Measurements from ENCODE around the gene SNRK. TPM values are rescaled to one million over a fixed set of nuclear protein-coding genes. Genes with fewer than 3 reads are reported as not detected.

SNRK gene
- total RNA-seq, 1 experiment from 2014 or later: 11.8 TPM

DNA sequence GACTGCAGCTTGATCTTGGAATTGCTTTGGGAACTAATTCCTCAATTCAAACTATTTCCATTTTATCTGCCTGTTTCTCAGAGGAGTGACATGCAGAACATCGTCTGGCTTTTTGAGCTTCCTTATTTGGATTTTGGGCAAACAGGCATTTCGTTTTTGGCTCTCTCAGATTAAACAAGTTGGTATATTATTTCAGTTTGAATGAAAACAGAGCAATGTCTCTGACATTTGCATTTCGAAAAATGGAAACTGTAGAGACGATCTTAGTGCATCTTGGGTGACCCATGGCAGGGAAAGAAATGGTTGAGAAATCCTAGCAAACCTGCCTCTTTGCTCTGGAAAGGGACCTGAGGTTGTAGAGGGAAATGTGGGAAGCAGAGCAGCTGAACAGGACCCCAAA, 33.0 kb upstream of the SNRK start:
- Mint-ChIP-seq H3K27me3 (ENCODE audit: low read depth) (peaks cover 5% of the 10 kb centered on the region), H3K4me3 (no peak overlapping the region), H3K4me1 (peaks cover 14% of the 10 kb centered on the region), H3K9me3 (peaks cover 4% of the 10 kb centered on the region; the same call in 1 of the 2 replicates), H3K27ac (no peak overlapping the region), H3K36me3 (no peaks in the 10 kb centered on the region)
- ChIA-PET POLR2A (no interaction called here), CTCF (no interaction called here)
- DNase-seq (ENCODE audit: low spot score) (no peak), ATAC-seq (no peak)
- TF ChIP-seq ZNF416 (CRISPR knock-in tag; IDR thresholded peaks at IDR 0.05) (no peak), ATF1 (CRISPR knock-in tag; IDR thresholded peaks at IDR 0.05) (no peak), CREB1 (CRISPR knock-in tag; IDR thresholded peaks at IDR 0.05) (no peak), RELA (CRISPR knock-in tag; IDR thresholded peaks at IDR 0.05; ENCODE audit: borderline replicate concordance) (no peak), ZNF423 (CRISPR knock-in tag; IDR thresholded peaks at IDR 0.05) (no peak), TEAD1 (CRISPR knock-in tag; IDR thresholded peaks at IDR 0.05) (no peak), TCF7 (CRISPR knock-in tag; IDR thresholded peaks at IDR 0.05; ENCODE audit: low read depth) (no peak), NR2C2 (CRISPR knock-in tag; IDR thresholded peaks at IDR 0.05) (no peak)
- TF ChIP-seq, protein P1, sequence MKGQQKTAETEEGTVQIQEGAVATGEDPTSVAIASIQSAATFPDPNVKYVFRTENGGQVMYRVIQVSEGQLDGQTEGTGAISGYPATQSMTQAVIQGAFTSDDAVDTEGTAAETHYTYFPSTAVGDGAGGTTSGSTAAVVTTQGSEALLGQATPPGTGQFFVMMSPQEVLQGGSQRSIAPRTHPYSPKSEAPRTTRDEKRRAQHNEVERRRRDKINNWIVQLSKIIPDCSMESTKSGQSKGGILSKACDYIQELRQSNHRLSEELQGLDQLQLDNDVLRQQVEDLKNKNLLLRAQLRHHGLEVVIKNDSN (CRISPR knock-in tag; IDR thresholded peaks at IDR 0.05): no peak
- TF ChIP-seq, protein P2, sequence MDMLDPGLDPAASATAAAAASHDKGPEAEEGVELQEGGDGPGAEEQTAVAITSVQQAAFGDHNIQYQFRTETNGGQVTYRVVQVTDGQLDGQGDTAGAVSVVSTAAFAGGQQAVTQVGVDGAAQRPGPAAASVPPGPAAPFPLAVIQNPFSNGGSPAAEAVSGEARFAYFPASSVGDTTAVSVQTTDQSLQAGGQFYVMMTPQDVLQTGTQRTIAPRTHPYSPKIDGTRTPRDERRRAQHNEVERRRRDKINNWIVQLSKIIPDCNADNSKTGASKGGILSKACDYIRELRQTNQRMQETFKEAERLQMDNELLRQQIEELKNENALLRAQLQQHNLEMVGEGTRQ (CRISPR knock-in tag; IDR thresholded peaks at IDR 0.05): no peak
- TF ChIP-seq, protein P3, sequence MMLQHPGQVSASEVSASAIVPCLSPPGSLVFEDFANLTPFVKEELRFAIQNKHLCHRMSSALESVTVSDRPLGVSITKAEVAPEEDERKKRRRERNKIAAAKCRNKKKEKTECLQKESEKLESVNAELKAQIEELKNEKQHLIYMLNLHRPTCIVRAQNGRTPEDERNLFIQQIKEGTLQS (CRISPR knock-in tag; conservative IDR thresholded peaks at IDR 0.05): no peak
- TF ChIP-seq, protein P4, sequence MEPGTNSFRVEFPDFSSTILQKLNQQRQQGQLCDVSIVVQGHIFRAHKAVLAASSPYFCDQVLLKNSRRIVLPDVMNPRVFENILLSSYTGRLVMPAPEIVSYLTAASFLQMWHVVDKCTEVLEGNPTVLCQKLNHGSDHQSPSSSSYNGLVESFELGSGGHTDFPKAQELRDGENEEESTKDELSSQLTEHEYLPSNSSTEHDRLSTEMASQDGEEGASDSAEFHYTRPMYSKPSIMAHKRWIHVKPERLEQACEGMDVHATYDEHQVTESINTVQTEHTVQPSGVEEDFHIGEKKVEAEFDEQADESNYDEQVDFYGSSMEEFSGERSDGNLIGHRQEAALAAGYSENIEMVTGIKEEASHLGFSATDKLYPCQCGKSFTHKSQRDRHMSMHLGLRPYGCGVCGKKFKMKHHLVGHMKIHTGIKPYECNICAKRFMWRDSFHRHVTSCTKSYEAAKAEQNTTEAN (CRISPR knock-in tag; IDR thresholded peaks at IDR 0.05): no peak
- TF ChIP-seq, protein P5, sequence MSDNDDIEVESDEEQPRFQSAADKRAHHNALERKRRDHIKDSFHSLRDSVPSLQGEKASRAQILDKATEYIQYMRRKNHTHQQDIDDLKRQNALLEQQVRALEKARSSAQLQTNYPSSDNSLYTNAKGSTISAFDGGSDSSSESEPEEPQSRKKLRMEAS (CRISPR knock-in tag; IDR thresholded peaks at IDR 0.05): no peak
- TF ChIP-seq, protein P6, sequence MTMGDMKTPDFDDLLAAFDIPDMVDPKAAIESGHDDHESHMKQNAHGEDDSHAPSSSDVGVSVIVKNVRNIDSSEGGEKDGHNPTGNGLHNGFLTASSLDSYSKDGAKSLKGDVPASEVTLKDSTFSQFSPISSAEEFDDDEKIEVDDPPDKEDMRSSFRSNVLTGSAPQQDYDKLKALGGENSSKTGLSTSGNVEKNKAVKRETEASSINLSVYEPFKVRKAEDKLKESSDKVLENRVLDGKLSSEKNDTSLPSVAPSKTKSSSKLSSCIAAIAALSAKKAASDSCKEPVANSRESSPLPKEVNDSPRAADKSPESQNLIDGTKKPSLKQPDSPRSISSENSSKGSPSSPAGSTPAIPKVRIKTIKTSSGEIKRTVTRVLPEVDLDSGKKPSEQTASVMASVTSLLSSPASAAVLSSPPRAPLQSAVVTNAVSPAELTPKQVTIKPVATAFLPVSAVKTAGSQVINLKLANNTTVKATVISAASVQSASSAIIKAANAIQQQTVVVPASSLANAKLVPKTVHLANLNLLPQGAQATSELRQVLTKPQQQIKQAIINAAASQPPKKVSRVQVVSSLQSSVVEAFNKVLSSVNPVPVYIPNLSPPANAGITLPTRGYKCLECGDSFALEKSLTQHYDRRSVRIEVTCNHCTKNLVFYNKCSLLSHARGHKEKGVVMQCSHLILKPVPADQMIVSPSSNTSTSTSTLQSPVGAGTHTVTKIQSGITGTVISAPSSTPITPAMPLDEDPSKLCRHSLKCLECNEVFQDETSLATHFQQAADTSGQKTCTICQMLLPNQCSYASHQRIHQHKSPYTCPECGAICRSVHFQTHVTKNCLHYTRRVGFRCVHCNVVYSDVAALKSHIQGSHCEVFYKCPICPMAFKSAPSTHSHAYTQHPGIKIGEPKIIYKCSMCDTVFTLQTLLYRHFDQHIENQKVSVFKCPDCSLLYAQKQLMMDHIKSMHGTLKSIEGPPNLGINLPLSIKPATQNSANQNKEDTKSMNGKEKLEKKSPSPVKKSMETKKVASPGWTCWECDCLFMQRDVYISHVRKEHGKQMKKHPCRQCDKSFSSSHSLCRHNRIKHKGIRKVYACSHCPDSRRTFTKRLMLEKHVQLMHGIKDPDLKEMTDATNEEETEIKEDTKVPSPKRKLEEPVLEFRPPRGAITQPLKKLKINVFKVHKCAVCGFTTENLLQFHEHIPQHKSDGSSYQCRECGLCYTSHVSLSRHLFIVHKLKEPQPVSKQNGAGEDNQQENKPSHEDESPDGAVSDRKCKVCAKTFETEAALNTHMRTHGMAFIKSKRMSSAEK (CRISPR knock-in tag; IDR thresholded peaks at IDR 0.05; ENCODE audit: borderline replicate concordance): no peak
- TF ChIP-seq, protein P7, sequence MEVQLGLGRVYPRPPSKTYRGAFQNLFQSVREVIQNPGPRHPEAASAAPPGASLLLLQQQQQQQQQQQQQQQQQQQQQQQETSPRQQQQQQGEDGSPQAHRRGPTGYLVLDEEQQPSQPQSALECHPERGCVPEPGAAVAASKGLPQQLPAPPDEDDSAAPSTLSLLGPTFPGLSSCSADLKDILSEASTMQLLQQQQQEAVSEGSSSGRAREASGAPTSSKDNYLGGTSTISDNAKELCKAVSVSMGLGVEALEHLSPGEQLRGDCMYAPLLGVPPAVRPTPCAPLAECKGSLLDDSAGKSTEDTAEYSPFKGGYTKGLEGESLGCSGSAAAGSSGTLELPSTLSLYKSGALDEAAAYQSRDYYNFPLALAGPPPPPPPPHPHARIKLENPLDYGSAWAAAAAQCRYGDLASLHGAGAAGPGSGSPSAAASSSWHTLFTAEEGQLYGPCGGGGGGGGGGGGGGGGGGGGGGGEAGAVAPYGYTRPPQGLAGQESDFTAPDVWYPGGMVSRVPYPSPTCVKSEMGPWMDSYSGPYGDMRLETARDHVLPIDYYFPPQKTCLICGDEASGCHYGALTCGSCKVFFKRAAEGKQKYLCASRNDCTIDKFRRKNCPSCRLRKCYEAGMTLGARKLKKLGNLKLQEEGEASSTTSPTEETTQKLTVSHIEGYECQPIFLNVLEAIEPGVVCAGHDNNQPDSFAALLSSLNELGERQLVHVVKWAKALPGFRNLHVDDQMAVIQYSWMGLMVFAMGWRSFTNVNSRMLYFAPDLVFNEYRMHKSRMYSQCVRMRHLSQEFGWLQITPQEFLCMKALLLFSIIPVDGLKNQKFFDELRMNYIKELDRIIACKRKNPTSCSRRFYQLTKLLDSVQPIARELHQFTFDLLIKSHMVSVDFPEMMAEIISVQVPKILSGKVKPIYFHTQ (CRISPR knock-in tag; IDR thresholded peaks at IDR 0.05): no peak
- TF ChIP-seq, protein P8, sequence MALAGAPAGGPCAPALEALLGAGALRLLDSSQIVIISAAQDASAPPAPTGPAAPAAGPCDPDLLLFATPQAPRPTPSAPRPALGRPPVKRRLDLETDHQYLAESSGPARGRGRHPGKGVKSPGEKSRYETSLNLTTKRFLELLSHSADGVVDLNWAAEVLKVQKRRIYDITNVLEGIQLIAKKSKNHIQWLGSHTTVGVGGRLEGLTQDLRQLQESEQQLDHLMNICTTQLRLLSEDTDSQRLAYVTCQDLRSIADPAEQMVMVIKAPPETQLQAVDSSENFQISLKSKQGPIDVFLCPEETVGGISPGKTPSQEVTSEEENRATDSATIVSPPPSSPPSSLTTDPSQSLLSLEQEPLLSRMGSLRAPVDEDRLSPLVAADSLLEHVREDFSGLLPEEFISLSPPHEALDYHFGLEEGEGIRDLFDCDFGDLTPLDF (CRISPR knock-in tag; IDR thresholded peaks at IDR 0.05): no peak

Measured in WTC11 (cell line).